ENCODE results near the gene OR10H2. TPM values are rescaled to one million over a fixed set of nuclear protein-coding genes. Genes with fewer than 3 reads are reported as not detected.

Gene OR10H2
- total RNA-seq (2021; fragmentation: NEBNext Ultra II Directional; extraction: Animal tissue kit (Norgen Biotek cat#: 25700)) (not detected in 2 replicates), polyA plus RNA-seq (2011; rRNA removed) (not detected in 2 replicates), polyA minus RNA-seq (2011; rRNA and poly(A)+ RNA removed) (not detected in 2 replicates)
- not detected for polyA plus RNA-seq (2011; cell fraction: cytosol; rRNA removed)
- polyA plus RNA-seq (2011; cell fraction: nucleus; rRNA removed): not detected
- not detected in 4 replicates for polyA plus RNA-seq (2012, experiment 1 of 2)
- polyA plus RNA-seq (2012, experiment 2 of 2): not detected
- not detected for polyA plus RNA-seq (2013, experiment 1 of 2)
- polyA plus RNA-seq (2013, experiment 2 of 2): not detected
- polyA minus RNA-seq (2011; cell fraction: cytosol; rRNA and poly(A)+ RNA removed): not detected
- polyA minus RNA-seq (2011; cell fraction: nucleus; rRNA and poly(A)+ RNA removed): not detected
- long read RNA-seq, experiment 1: 0 reads
- long read RNA-seq, experiment 2: 0 reads

- no peak within 1 kb of the TSS for H3K23ac ChIP-seq (ENCODE audit: insufficient read length)
- H2BK120ac ChIP-seq (replicated peaks; ENCODE audit: low read depth, low read length): no peak within 1 kb of the TSS
- H3K9me3 ChIP-seq (ENCODE audit: insufficient read depth in 2 of 2, low read depth in 1 of 2, low read length in 1 of 2): peaks cover 59 to 88% of the 10 kb centered on the region in 2 experiments
- CTCF ChIA-PET (ENCODE audit: partially characterized antibody): no interaction called here
- no peak within 1 kb of the TSS for H3K18ac ChIP-seq (ENCODE audit: extremely low read depth, low read length)
- H4K20me1 ChIP-seq (replicated peaks in 1 of 2; ENCODE audit: control insufficient read depth in 1 of 2, insufficient read depth in 2 of 2, low read length in 2 of 2): no peaks in the 10 kb centered on the region
- no peak within 1 kb of the TSS for H4K8ac ChIP-seq (ENCODE audit: extremely low read depth, insufficient read depth, low read length)
- H3K9ac ChIP-seq (replicated peaks in 1 of 4; ENCODE audit: extremely low read depth in 1 of 4, low read depth in 3 of 4, low read length in 3 of 4): no peak within 1 kb of the TSS
- H3K14ac ChIP-seq (ENCODE audit: insufficient read length): no peak within 1 kb of the TSS
- no peak within 1 kb of the TSS for H3K4me3 ChIP-seq (ENCODE audit: extremely low read depth in 1 of 4, insufficient read depth in 2 of 4, low read depth in 3 of 4, low read length in 4 of 4)
- WGBS, 2 experiments (ENCODE audit: extremely low coverage in 1 of 2, insufficient coverage in 1 of 2, insufficient read length in 1 of 2, insufficient replicate concordance in 2 of 2, low coverage in 1 of 2, low lambda C conversion rate in 2 of 2, missing lambda C conversion rate in 1 of 2): 81% methylated on average over 5 of the region's 5 CpGs; no CpG with 5 or more reads in 1 of the 2 experiments
- H2BK20ac ChIP-seq (ENCODE audit: low read length): no peak within 1 kb of the TSS
- no peak within 1 kb of the TSS for H2BK12ac ChIP-seq (ENCODE audit: low read depth, low read length)
- H3K27me3 ChIP-seq (replicated peaks in 1 of 4; ENCODE audit: control insufficient read depth in 3 of 4, extremely low read depth in 1 of 4, insufficient read depth in 3 of 4, low read length in 3 of 4): no peaks in the 10 kb centered on the region
- no peaks in the 10 kb centered on the region for H3K79me2 ChIP-seq (ENCODE audit: control insufficient read depth in 1 of 2, insufficient read depth in 2 of 2, low read length in 2 of 2)
- H3K56ac ChIP-seq (replicated peaks; ENCODE audit: insufficient read length, low read depth, low read length): no peak within 1 kb of the TSS
- H3K23me2 ChIP-seq (ENCODE audit: low read depth, low read length): no peaks in the 10 kb centered on the region
- H3K79me1 ChIP-seq (ENCODE audit: low read depth, low read length): no peaks in the 10 kb centered on the region
- H3K4ac ChIP-seq (replicated peaks; ENCODE audit: insufficient read length, low read depth, low read length): no peak within 1 kb of the TSS
- H2BK15ac ChIP-seq (ENCODE audit: low read length): no peak within 1 kb of the TSS
- H2AFZ ChIP-seq (ENCODE audit: low read length): no peak within 1 kb of the TSS
- no peak for FAIRE-seq
- H3K4me2 ChIP-seq (ENCODE audit: insufficient read depth in 1 of 2, low read depth in 2 of 2, low read length in 2 of 2): no peak within 1 kb of the TSS
- H2AK5ac ChIP-seq (ENCODE audit: low read depth, low read length): no peak within 1 kb of the TSS
- no peak for DNase-seq (ENCODE audit: low read depth in 1 of 2, low spot score in 2 of 2)
- no peak within 1 kb of the TSS for H4K91ac ChIP-seq (replicated peaks; ENCODE audit: insufficient read length, low read length)
- no peaks in the 10 kb centered on the region; a peak in 1 of 8 replicates for H3K36me3 ChIP-seq (ENCODE audit: control insufficient read depth in 2 of 4, insufficient read depth in 4 of 4, low read length in 3 of 4)
- POLR2A ChIA-PET (ENCODE audit: partially characterized antibody): no interaction called here
- no peak within 1 kb of the TSS for H4K5ac ChIP-seq (ENCODE audit: insufficient read length, low read depth, low read length)
- no peak within 1 kb of the TSS for H3K27ac ChIP-seq (ENCODE audit: low read depth, low read length)
- H2BK5ac ChIP-seq (ENCODE audit: low read depth, low read length): no peak within 1 kb of the TSS
- no peaks in the 10 kb centered on the region for H3K4me1 ChIP-seq (replicated peaks in 1 of 4; ENCODE audit: control insufficient read depth in 3 of 4, insufficient read depth in 4 of 4, low read length in 3 of 4)
- TF ChIP-seq POLR2AphosphoS5 (IDR thresholded peaks at IDR 0.05; ENCODE audit: low read depth, low read length) (no peak), GABPA (IDR thresholded peaks at IDR 0.05; ENCODE audit: borderline replicate concordance, insufficient read depth, low read length) (no peak), CHD2 (IDR thresholded peaks at IDR 0.05; ENCODE audit: low read length) (no peak), MAX (IDR thresholded peaks at IDR 0.05) (no peak), ASH2L (IDR thresholded peaks at IDR 0.05; ENCODE audit: low read length) (no peak), SIN3A (conservative IDR thresholded peaks at IDR 0.05 in 1 of 2, IDR thresholded peaks at IDR 0.05 in 1 of 2; ENCODE audit: low read depth in 1 of 2, low read length in 2 of 2) (no peak), ATF2 (IDR thresholded peaks at IDR 0.05; ENCODE audit: low read length) (no peak), CREB1 (IDR thresholded peaks at IDR 0.05) (no peak), YY1 (IDR thresholded peaks at IDR 0.05; ENCODE audit: low read depth, low read length) (no peak), SUZ12 (IDR thresholded peaks at IDR 0.05; ENCODE audit: low read length) (no peak), ATF3 (IDR thresholded peaks at IDR 0.05; ENCODE audit: insufficient read depth, low read depth, low read length) (no peak)
Measured at GRCh38 chr19:15727724-15728123, at the start of gene OR10H2. Gene OR10H2, plus strand, starts transcription at chr19:15728024. Its CDS starts 20 bp downstream, at chr19:15728044.

Measured in H1 (cell line).